ENCODE measurements around the gene ACSL3.

- TF ChIP-seq CTCF (IDR thresholded peaks at IDR 0.05; ENCODE audit: poor library complexity, severe bottlenecking) (no peak), SMC3 (conservative IDR thresholded peaks at IDR 0.05; ENCODE audit: poor library complexity) (no peak), POLR2AphosphoS5 (IDR thresholded peaks at IDR 0.05) (no peak), EP300 (conservative IDR thresholded peaks at IDR 0.05; ENCODE audit: poor library complexity, severe bottlenecking) (no peak), EZH2 (IDR thresholded peaks at IDR 0.05; ENCODE audit: borderline replicate concordance, insufficient read depth, low read length, poor library complexity, severe bottlenecking) (no peak), REST (IDR thresholded peaks at IDR 0.05; ENCODE audit: borderline replicate concordance) (no peak), RAD21 (conservative IDR thresholded peaks at IDR 0.05) (no peak), TAF1 (IDR thresholded peaks at IDR 0.05; ENCODE audit: low read depth) (no peak)
These were observed 70.0 kb downstream of the ACSL3 start for GRCh38 chr2:222930862-222931261.

Measured in neural cell (in vitro differentiated cells).